ENCODE measurements around the gene QDPR.
"Not testable (repeated sequence)": the region's sequence is repeated elsewhere in the genome, so short reads cannot be mapped to it uniquely, and the experiment has no call there.

Gene QDPR

DNA sequence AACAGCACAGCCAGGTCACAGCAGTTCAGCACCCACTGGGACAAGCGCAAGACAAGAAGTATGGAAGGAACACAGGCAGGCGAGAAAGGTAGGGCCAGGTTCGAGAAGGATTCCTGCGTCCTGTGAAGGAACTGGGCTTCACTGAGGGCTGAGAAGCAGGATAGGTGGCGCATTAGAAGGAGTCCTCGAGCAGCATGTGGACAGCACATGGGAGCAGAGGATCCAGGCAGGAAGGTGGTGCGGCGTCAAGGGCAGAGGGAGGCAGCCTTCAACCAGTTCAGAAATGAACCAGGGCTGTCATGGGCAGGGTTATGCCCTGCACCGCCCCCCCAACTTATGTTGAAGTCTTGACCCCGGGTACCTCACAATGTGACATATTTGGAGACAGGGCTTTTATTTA lies 34.3 kb upstream of the QDPR start:
- Histone ChIP-seq H3K4me3 (ENCODE audit: low read length) (no peak overlapping the region), H3K9me3 (ENCODE audit: control insufficient read depth, low read depth, low read length) (no peaks in the 10 kb centered on the region), H3K27ac (ENCODE audit: low read length) (no peak overlapping the region), H3K36me3 (ENCODE audit: control insufficient read depth, low read depth, low read length) (no peaks in the 10 kb centered on the region), H3K4me1 (ENCODE audit: control insufficient read depth, low read depth, low read length) (peaks cover 4% of the 10 kb centered on the region), H3K27me3 (ENCODE audit: control insufficient read depth, insufficient read depth, low read length) (peaks cover 9% of the 10 kb centered on the region), H3K9ac (ENCODE audit: low read length) (no peak overlapping the region)

DNA sequence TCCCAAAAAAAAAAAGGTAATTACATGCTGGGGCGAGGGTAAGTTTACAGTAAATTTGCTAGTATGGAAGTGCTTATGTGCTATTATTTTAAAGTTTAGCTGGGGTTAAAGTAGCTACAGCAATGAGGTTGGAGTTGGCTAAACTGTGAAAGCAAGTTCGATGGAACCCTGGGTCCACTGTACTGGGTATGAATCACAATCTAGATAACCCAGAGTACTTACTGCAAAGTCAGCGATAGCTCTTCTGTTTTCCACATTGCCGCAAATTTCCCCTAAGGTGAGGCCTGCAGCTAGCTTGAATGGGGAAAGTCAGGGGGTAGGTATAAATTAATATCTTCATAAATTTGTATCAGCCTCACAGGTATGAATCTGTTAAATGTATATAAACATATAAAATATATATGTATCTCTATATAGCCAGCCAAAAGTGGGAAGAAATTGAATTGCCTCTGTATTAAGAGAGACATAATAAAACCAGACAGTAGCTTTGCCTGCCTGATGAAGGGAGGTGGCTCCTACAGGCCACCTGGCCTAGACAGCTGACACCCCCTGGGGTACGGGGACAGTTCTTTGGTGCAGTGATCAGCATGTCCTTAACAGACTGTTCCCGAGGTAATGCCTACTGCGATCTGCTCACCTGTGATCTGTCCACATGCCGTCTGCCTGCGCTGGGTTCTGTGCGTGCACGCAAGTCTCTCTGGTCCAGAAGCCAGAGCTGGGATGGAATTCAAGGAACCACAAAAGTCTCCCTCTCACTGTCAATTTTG lies 33.7 kb upstream of the QDPR start:
- H3K9me3 ChIP-seq (ENCODE audit: control insufficient read depth, low read depth, low read length): no peaks in the 10 kb centered on the region
- no peak overlapping the region for H3K4me3 ChIP-seq (ENCODE audit: low read length)
- H3K27me3 ChIP-seq (ENCODE audit: control insufficient read depth, insufficient read depth, low read length): peaks cover 9% of the 10 kb centered on the region
- H3K4me1 ChIP-seq (ENCODE audit: control insufficient read depth, low read depth, low read length): peaks cover 4% of the 10 kb centered on the region
- no peaks in the 10 kb centered on the region for H3K36me3 ChIP-seq (ENCODE audit: control insufficient read depth, low read depth, low read length)
- H3K27ac ChIP-seq (ENCODE audit: low read length): no peak overlapping the region
- H3K9ac ChIP-seq (ENCODE audit: low read length): no peak overlapping the region

DNA sequence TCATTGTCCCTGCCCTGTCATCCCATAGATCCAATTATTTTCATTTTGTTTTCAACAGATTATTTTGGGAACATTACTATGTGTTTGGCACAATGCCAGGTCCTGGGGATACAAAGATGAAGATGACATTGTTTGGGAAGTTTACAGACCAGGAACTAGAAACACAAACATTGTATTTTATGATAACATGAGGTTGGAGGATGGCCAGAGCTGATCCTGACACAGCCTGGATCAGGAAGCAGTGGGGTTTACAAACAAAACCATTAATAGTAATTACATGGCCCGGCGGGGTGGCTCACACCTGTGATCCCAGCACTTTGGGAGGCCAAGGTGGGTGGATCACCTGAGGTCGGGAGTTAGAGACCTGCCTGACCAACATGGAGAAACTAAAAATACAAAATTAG lies 32.9 kb upstream of the QDPR start:
- Histone ChIP-seq H3K9me3 (ENCODE audit: control insufficient read depth, low read depth, low read length) (no peaks in the 10 kb centered on the region), H3K36me3 (ENCODE audit: control insufficient read depth, low read depth, low read length) (no peaks in the 10 kb centered on the region), H3K27ac (ENCODE audit: low read length) (no peak overlapping the region), H3K9ac (ENCODE audit: low read length) (no peak overlapping the region), H3K4me3 (ENCODE audit: low read length) (no peak overlapping the region), H3K27me3 (ENCODE audit: control insufficient read depth, insufficient read depth, low read length) (peaks cover 9% of the 10 kb centered on the region), H3K4me1 (ENCODE audit: control insufficient read depth, low read depth, low read length) (peaks cover 4% of the 10 kb centered on the region)

DNA sequence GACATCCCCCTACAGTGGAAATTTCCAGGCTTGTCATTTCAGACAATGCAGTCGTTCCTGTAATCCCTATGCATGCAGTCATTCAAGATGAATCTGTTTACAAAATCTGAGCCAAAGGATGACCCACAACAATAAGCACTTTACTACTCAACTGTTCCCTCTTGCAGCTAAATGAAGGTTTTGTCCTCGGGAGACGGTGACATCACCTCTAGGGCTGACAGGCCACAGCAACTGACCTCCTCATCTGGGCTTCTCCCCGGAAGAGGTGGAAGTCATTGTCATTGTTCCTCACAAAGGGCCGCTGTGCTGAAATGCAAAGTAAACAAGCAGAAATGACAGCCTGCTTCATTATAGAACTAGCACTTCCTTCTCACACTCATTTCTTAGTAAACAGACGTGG lies 32.3 kb upstream of the QDPR start:
- H3K4me3 ChIP-seq (ENCODE audit: low read length): no peak overlapping the region
- no peak overlapping the region for H3K9ac ChIP-seq (ENCODE audit: low read length)
- no peak overlapping the region for H3K27ac ChIP-seq (ENCODE audit: low read length)

DNA sequence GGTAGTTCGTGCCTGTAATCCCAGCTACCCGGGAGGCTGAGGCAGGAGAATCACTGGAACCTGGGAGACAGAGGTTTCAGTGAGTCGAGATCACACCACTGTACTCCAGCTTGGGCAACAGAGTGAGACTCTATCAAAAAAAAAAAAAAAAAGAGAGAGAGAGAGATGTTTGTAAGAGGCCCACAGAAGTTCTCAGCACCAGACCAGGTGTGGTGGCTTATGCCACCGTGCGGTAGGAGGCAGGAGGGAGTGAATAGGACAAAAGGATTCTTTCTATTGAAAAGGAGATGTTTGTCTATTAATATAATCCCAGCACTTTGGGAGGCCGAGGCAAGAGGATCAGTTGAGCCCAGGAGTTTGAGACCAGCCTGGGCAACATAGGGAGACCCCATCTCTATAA lies 25.2 kb upstream of the QDPR start:
- H3K36me3 ChIP-seq (ENCODE audit: control insufficient read depth, low read depth, low read length); H3K9ac ChIP-seq (ENCODE audit: low read length); H3K27ac ChIP-seq (ENCODE audit: low read length); H3K27me3 ChIP-seq (ENCODE audit: control insufficient read depth, insufficient read depth, low read length); H3K4me3 ChIP-seq (ENCODE audit: low read length); H3K9me3 ChIP-seq (ENCODE audit: control insufficient read depth, low read depth, low read length); H3K4me1 ChIP-seq (ENCODE audit: control insufficient read depth, low read depth, low read length): not testable (repeated sequence)

More for the DNA sequence above, 32.3 kb upstream of the QDPR start:
- Histone ChIP-seq H3K9me3 (ENCODE audit: control insufficient read depth, low read depth, low read length) (no peaks in the 10 kb centered on the region), H3K36me3 (ENCODE audit: control insufficient read depth, low read depth, low read length) (no peaks in the 10 kb centered on the region), H3K27me3 (ENCODE audit: control insufficient read depth, insufficient read depth, low read length) (peaks cover 9% of the 10 kb centered on the region), H3K4me1 (ENCODE audit: control insufficient read depth, low read depth, low read length) (peaks cover 4% of the 10 kb centered on the region)

DNA sequence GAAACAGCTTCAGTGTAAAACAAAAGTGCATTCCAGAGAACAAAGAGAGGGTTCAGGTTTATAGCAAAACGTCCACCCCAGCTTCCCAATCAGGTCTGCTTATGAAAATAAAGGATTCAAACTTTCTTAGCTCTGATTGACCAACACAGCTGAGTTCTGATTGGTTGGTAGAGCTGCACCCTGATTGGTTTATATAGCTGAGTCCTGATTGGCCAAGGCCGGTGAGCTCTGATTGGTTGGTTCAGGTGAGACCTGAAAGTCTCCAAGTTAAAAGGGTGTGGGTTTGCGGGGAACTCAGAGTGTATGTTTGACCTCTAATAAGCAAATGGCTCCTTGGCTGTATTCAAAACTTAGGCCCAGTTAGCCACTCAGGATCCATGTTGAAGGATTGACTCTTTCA lies 24.0 kb upstream of the QDPR start:
- Histone ChIP-seq H3K4me1 (ENCODE audit: control insufficient read depth, low read depth, low read length) (no peaks in the 10 kb centered on the region), H3K36me3 (ENCODE audit: control insufficient read depth, low read depth, low read length) (no peaks in the 10 kb centered on the region), H3K4me3 (ENCODE audit: low read length) (no peak overlapping the region), H3K27me3 (ENCODE audit: control insufficient read depth, insufficient read depth, low read length) (no peaks in the 10 kb centered on the region), H3K27ac (ENCODE audit: low read length) (no peak overlapping the region), H3K9ac (ENCODE audit: low read length) (no peak overlapping the region), H3K9me3 (ENCODE audit: control insufficient read depth, low read depth, low read length) (no peaks in the 10 kb centered on the region)

DNA sequence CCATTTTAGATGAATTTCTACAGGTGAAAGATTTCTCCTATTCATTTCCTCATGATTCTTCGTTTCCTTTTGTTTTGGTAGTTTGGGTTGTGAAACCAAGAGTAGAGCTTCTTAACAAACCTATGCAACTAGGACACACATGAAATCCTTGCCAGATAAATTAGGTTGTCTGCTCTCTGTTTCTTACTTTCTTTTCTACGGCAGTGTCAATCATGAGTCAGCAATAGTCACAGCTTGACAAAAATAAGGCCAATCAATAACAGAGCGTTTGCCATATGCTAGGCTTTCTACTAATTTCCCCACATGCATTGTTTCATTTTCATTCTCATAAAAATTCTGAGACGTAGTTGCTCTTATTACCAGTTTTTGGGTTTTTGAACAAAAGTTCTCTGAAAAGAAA lies 23.4 kb upstream of the QDPR start:
- Histone ChIP-seq H3K27ac (ENCODE audit: low read length) (no peak overlapping the region), H3K4me1 (ENCODE audit: control insufficient read depth, low read depth, low read length) (no peaks in the 10 kb centered on the region), H3K9ac (ENCODE audit: low read length) (no peak overlapping the region), H3K4me3 (ENCODE audit: low read length) (no peak overlapping the region), H3K27me3 (ENCODE audit: control insufficient read depth, insufficient read depth, low read length) (no peaks in the 10 kb centered on the region), H3K36me3 (ENCODE audit: control insufficient read depth, low read depth, low read length) (no peaks in the 10 kb centered on the region), H3K9me3 (ENCODE audit: control insufficient read depth, low read depth, low read length) (no peaks in the 10 kb centered on the region)

DNA sequence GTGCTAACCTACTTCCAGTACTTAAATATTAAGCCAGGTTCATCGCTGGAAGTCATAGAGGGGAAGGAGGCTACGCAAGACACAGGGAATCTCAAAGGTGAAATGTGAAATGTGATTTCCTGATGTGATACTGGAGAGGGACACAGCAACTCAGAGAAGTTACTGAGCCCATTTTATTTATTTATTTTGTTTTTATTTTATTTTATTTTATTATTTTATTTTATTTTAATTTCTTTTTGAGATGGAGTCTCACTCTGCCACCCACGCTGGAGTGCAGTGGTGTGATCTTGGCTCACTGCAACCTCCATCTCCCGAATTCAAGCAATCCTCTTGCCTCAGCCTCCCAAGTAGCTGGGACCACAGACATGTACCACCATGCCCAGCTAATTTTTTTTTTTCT lies 22.8 kb upstream of the QDPR start:
- no peaks in the 10 kb centered on the region for H3K4me1 ChIP-seq (ENCODE audit: control insufficient read depth, low read depth, low read length)
- no peaks in the 10 kb centered on the region for H3K36me3 ChIP-seq (ENCODE audit: control insufficient read depth, low read depth, low read length)
- H3K9me3 ChIP-seq (ENCODE audit: control insufficient read depth, low read depth, low read length): no peaks in the 10 kb centered on the region
- no peak overlapping the region for H3K9ac ChIP-seq (ENCODE audit: low read length)
- no peak overlapping the region for H3K27ac ChIP-seq (ENCODE audit: low read length)
- H3K27me3 ChIP-seq (ENCODE audit: control insufficient read depth, insufficient read depth, low read length): no peaks in the 10 kb centered on the region
- H3K4me3 ChIP-seq (ENCODE audit: low read length): no peak overlapping the region

DNA sequence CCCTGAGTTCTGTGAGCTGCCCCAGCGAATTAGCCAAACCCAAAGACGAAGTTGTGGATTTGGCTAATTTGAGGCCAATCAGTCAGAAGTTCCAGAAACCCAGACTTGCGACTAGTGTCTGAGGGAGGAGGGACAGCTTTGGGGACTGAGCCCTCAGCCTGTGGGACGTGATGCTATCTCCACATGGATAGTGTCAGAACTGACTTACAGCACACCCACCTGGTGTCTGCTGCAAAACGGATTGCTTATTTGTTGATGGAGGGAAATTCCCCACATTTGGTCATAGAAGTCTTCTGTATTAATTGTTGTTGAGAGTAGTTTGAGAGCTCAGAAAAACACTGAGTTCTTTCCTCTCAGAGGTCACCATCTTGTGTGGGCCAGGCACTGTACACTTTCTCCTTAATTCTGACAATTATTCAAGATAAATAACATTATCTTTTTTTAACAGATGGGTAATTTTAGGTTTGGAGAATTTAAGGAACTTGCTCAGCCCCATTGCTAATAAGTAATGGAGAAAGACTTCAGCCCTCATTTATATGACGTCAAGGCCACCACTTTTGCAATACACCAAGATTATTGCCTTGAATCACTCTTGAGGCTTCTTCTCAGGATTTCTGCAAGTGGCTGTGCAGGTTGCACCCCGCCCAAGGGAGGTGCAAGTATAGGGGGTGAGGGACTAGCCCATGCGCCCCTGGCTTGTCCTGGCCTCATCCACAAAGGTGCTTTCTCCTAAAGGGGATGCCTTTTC lies 19.8 kb upstream of the QDPR start:
- H3K9ac ChIP-seq (ENCODE audit: low read length): no peak overlapping the region

DNA sequence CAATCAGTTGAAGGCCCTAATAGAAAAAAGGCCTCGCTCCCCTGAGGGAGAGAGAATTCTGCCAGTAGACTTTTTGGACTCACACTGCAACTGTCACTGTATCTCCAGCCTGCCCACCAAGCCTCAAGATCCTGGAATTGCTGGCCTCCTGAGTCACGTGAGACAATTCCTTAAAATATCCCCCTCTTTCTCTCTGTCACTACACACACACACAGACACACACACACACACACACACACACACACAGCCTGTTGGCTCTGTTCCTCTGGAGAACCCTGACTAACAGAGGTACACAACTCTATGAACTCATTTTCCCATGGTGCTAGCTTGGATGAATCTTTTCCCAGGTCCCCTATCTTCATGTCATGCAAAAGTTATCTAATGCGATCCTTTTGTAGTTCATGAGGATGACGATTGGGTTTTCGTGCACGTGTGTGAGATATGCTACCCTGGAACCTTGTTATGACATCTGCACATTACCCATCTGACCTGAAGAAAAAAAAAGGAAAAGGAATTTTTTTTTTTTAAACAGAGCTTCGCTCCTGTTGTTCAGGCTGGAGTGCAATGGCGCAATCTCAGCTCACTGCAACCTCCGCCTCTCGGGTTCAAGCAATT lies 16.8 kb upstream of the QDPR start:
- Histone ChIP-seq H3K9ac (ENCODE audit: low read length) (no peak overlapping the region), H3K27ac (ENCODE audit: low read length) (no peak overlapping the region), H3K4me3 (ENCODE audit: low read length) (no peak overlapping the region), H3K27me3 (ENCODE audit: control insufficient read depth, insufficient read depth, low read length) (no peaks in the 10 kb centered on the region), H3K36me3 (ENCODE audit: control insufficient read depth, low read depth, low read length) (no peaks in the 10 kb centered on the region), H3K4me1 (ENCODE audit: control insufficient read depth, low read depth, low read length) (no peaks in the 10 kb centered on the region), H3K9me3 (ENCODE audit: control insufficient read depth, low read depth, low read length) (no peaks in the 10 kb centered on the region)

More for the DNA sequence above, 19.8 kb upstream of the QDPR start:
- H3K27me3 ChIP-seq (ENCODE audit: control insufficient read depth, insufficient read depth, low read length): no peaks in the 10 kb centered on the region
- no peaks in the 10 kb centered on the region for H3K36me3 ChIP-seq (ENCODE audit: control insufficient read depth, low read depth, low read length)
- no peaks in the 10 kb centered on the region for H3K4me1 ChIP-seq (ENCODE audit: control insufficient read depth, low read depth, low read length)
- no peaks in the 10 kb centered on the region for H3K9me3 ChIP-seq (ENCODE audit: control insufficient read depth, low read depth, low read length)
- H3K27ac ChIP-seq (ENCODE audit: low read length): no peak overlapping the region
- H3K4me3 ChIP-seq (ENCODE audit: low read length): no peak overlapping the region

DNA sequence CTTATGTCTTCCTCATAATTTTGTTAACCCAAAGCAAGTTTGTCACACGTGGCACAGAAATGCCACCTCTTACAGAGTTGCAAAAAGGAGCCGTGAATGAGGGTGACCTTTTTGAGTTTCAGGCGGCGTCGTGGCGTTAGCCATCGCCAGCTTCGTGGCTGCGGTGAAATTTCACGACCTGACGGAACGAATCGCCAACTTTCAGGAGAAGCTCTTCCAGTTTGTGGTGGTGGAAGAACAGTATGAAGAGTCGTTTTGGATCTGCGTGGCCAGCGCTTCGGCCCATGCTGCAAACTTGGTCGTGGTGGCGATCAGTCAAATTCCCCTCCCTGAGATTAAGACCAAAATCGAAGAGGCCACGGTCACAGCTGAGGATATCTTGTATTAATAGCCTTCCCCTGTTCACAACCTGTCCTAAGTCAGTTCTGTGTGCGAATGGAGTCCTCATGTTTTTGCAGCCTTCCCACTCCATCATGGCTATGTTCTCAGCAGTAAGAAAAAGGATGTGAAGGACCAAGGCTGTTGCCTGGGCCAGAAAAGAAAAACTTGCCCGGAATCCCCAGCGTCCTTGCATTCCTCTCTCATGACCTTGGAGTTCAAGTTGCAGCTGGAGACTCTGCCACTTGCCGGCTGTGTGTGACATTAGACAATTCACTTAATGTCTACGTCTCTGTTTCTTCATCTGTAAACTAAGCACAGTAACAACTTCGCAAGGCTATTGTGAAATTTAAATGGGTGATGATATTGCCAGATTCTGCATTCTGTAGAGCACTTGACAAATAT lies 15.0 kb upstream of the QDPR start:
- Histone ChIP-seq H3K9me3 (ENCODE audit: control insufficient read depth, low read depth, low read length) (no peaks in the 10 kb centered on the region), H3K36me3 (ENCODE audit: control insufficient read depth, low read depth, low read length) (no peaks in the 10 kb centered on the region), H3K9ac (ENCODE audit: low read length) (no peak overlapping the region), H3K4me1 (ENCODE audit: control insufficient read depth, low read depth, low read length) (no peaks in the 10 kb centered on the region), H3K27me3 (ENCODE audit: control insufficient read depth, insufficient read depth, low read length) (no peaks in the 10 kb centered on the region), H3K27ac (ENCODE audit: low read length) (no peak overlapping the region), H3K4me3 (ENCODE audit: low read length) (no peak overlapping the region)
